Measurements from ENCODE around the gene OSBP2. TPM values are rescaled to one million over a fixed set of nuclear protein-coding genes. Genes with fewer than 3 reads are reported as not detected.

The OSBP2 gene
- total RNA-seq, 1 experiment from 2014 or later = 6.2 TPM

DNA sequence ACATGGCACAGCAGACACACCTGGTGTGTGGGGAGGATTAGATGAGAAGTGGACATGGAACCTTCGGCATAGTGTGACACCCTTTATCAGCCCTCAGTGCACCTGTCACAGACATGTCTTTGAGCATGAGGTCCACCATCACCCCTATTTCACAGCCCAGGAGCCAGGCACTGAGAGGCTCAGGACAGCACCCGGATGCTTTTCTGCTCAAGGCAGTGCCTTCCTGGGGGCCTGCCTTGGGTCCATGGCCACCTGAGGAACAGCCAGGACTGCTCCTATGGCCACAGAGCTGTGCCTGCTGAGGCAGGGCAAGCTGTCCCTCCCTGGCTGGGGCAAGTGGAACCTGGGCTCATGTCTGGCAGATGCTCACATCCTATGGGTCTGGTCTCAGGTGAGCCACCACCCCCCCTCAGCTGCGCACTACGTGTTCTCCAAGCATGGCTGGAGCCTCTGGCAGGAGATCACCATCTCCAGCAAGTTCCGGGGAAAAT lies 198.1 kb downstream of the OSBP2 start:
- H3K27me3 Mint-ChIP-seq (ENCODE audit: insufficient read depth, unreplicated experiment) = no peaks in the 10 kb centered on the region
- peaks cover 25% of the 10 kb centered on the region for H3K36me3 Mint-ChIP-seq (ENCODE audit: insufficient read depth, unreplicated experiment)
- TF ChIP-seq, protein P1, sequence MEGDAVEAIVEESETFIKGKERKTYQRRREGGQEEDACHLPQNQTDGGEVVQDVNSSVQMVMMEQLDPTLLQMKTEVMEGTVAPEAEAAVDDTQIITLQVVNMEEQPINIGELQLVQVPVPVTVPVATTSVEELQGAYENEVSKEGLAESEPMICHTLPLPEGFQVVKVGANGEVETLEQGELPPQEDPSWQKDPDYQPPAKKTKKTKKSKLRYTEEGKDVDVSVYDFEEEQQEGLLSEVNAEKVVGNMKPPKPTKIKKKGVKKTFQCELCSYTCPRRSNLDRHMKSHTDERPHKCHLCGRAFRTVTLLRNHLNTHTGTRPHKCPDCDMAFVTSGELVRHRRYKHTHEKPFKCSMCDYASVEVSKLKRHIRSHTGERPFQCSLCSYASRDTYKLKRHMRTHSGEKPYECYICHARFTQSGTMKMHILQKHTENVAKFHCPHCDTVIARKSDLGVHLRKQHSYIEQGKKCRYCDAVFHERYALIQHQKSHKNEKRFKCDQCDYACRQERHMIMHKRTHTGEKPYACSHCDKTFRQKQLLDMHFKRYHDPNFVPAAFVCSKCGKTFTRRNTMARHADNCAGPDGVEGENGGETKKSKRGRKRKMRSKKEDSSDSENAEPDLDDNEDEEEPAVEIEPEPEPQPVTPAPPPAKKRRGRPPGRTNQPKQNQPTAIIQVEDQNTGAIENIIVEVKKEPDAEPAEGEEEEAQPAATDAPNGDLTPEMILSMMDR (IDR thresholded peaks at IDR 0.05; ENCODE audit: insufficient read depth in 1 of 2, low read depth in 1 of 2, low read length in 1 of 2, severe bottlenecking in 1 of 2, unreplicated experiment in 1 of 2) = no peak
- Histone ChIP-seq H3K27me3 (replicated peaks; ENCODE audit: control insufficient read depth, insufficient read depth, low read length) (no peaks in the 10 kb centered on the region), H3K36me3 (ENCODE audit: control insufficient read depth, insufficient read depth, low read length) (no peaks in the 10 kb centered on the region; the same call in none of the 2 replicates), H3K4me1 (no peaks in the 10 kb centered on the region), H3K9me3 (no peaks in the 10 kb centered on the region), H3K4me3 (ENCODE audit: low read depth, low read length) (no peak overlapping the region)
- no peaks in the 10 kb centered on the region for H3K4me1 Mint-ChIP-seq (ENCODE audit: low read depth, unreplicated experiment)
- H3K4me3 Mint-ChIP-seq (ENCODE audit: unreplicated experiment) = no peak overlapping the region
- H3K9me3 Mint-ChIP-seq (ENCODE audit: unreplicated experiment) = no peaks in the 10 kb centered on the region
- intact Hi-C loops (cut with micrococcal nuclease; ENCODE audit: unreplicated experiment) = no loop called here
- BruUV-seq (replicated peaks) = no TSS peak
- H3K27ac Mint-ChIP-seq (ENCODE audit: unreplicated experiment) = no peak overlapping the region
- ChIA-PET CTCF (no interaction called here), POLR2A (no interaction called here)
- DNase-seq = no peak

DNA sequence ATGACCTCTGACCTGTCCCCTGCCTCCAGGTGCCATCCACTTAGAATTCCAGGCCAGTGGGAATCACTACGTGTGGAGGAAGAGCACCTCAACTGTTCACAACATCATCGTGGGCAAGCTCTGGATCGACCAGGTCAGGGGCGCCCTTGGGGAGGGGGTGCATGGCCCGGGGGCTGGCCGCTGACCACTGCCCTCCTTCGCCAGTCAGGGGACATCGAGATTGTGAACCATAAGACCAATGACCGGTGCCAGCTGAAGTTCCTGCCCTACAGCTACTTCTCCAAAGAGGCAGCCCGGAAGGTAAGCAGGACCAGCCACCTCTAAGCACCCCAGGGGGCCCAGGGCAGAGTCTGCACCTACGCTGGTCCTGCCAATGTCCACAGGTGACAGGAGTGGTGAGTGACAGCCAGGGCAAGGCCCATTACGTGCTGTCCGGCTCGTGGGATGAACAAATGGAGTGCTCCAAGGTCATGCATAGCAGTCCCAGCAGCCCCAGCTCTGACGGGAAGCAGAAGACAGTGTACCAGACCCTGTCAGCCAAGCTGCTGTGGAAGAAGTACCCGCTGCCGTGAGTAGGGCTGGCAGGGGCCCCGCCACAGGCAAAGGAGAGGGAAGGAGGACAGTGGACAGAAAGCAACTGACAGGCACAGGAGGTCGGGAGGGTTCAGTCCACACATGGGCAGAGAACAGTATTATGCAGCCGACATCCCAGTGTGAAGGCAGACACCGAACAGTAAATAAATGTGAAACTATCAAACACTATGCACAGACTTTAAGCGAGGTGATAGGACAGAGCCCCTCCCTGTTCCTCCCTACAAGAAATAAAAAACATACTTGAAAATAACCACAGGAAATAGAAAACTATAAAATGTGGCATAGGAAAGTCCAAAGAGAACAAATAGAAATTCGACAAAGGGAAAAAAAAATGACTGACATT lies 199.0 kb downstream of the OSBP2 start:
- Mint-ChIP-seq H3K36me3 (ENCODE audit: insufficient read depth, unreplicated experiment) (peaks cover 25% of the 10 kb centered on the region), H3K9me3 (ENCODE audit: unreplicated experiment) (no peaks in the 10 kb centered on the region), H3K27ac (ENCODE audit: unreplicated experiment) (no peak overlapping the region), H3K4me3 (ENCODE audit: unreplicated experiment) (no peak overlapping the region), H3K27me3 (ENCODE audit: insufficient read depth, unreplicated experiment) (no peaks in the 10 kb centered on the region), H3K4me1 (ENCODE audit: low read depth, unreplicated experiment) (no peaks in the 10 kb centered on the region)
- no peaks in the 10 kb centered on the region; the same call in none of the 2 replicates for H3K36me3 ChIP-seq (ENCODE audit: control insufficient read depth, insufficient read depth, low read length)
- no TSS peak for BruUV-seq (replicated peaks)
- intact Hi-C loops (cut with micrococcal nuclease; ENCODE audit: unreplicated experiment) = no loop called here
- no peaks in the 10 kb centered on the region for H3K27me3 ChIP-seq (replicated peaks; ENCODE audit: control insufficient read depth, insufficient read depth, low read length)
- TF ChIP-seq, protein P1 (IDR thresholded peaks at IDR 0.05; ENCODE audit: insufficient read depth in 1 of 2, low read depth in 1 of 2, low read length in 1 of 2, severe bottlenecking in 1 of 2, unreplicated experiment in 1 of 2) = no peak
- H3K9me3 ChIP-seq = no peaks in the 10 kb centered on the region
- ChIA-PET POLR2A (no interaction called here), CTCF (no interaction called here)
- H3K4me1 ChIP-seq = no peaks in the 10 kb centered on the region
- no peak for DNase-seq
- no peak overlapping the region for H3K4me3 ChIP-seq (ENCODE audit: low read depth, low read length)

DNA sequence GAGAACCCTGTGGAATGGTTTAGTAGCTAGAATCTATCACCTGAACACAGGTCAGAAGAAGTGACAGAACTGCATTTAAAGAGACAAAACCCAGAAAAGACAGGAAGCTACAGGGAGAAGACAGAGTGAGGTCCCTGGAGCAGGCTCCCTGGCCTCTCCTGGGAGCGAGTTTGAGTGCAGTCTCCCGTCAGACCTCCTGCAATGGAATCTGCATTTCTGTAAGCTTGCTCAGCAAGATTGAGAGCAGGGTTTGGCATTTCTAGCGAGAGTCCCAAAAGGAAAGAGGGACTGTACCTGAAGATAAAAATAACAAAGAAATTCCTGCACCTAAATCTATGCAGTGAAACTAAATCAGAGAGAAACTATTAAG lies 199.7 kb downstream of the OSBP2 start:
- no peak overlapping the region for H3K4me3 ChIP-seq (ENCODE audit: low read depth, low read length)
- Mint-ChIP-seq H3K9me3 (ENCODE audit: unreplicated experiment) (no peaks in the 10 kb centered on the region), H3K4me1 (ENCODE audit: low read depth, unreplicated experiment) (no peaks in the 10 kb centered on the region), H3K36me3 (ENCODE audit: insufficient read depth, unreplicated experiment) (peaks cover 25% of the 10 kb centered on the region), H3K4me3 (ENCODE audit: unreplicated experiment) (no peak overlapping the region), H3K27me3 (ENCODE audit: insufficient read depth, unreplicated experiment) (no peaks in the 10 kb centered on the region), H3K27ac (ENCODE audit: unreplicated experiment) (no peak overlapping the region)
- H3K4me1 ChIP-seq = no peaks in the 10 kb centered on the region
- H3K27me3 ChIP-seq (replicated peaks; ENCODE audit: control insufficient read depth, insufficient read depth, low read length) = no peaks in the 10 kb centered on the region
- H3K36me3 ChIP-seq (ENCODE audit: control insufficient read depth, insufficient read depth, low read length) = no peaks in the 10 kb centered on the region; the same call in none of the 2 replicates
- intact Hi-C loops (cut with micrococcal nuclease; ENCODE audit: unreplicated experiment) = no loop called here
- TF ChIP-seq, protein P1 (IDR thresholded peaks at IDR 0.05; ENCODE audit: insufficient read depth in 1 of 2, low read depth in 1 of 2, low read length in 1 of 2, severe bottlenecking in 1 of 2, unreplicated experiment in 1 of 2) = no peak
- ChIA-PET POLR2A (interaction anchor here (0.6 kb wide), 1 partner anchor 406 kb away, joined by 4 read pairs; no protein-coding TSS in a partner anchor), CTCF (no interaction called here)
- BruUV-seq (replicated peaks) = no TSS peak
- no peak for DNase-seq
- H3K9me3 ChIP-seq = no peaks in the 10 kb centered on the region
